Measurements from ENCODE around the gene DPYSL5. TPM values are rescaled to one million over a fixed set of nuclear protein-coding genes. Genes with fewer than 3 reads are reported as not detected.

The DPYSL5 gene
- total RNA-seq = not detected in 2 replicates

GRCh38 chr2:26847655-26848335 lies at the start of gene DPYSL5:
DPYSL5 (plus strand) TSS chr2:26848132; CDS start chr2:26898500, 50,368 bp downstream.

GRCh38 chr2:26970244-26970927 lies 122.5 kb downstream of the DPYSL5 start, which contains the start of gene MAPRE3:
MAPRE3 (plus strand) TSS chr2:26970637; CDS start chr2:27022219, 51,582 bp downstream.

Other genes with a start within 250 kb of the DPYSL5 start
- gene CIB4, start 206.8 kb upstream of the DPYSL5 start, total RNA-seq = not detected in 2 replicates
- not detected in 2 replicates for gene KCNK3, start 155.4 kb upstream of the DPYSL5 start, total RNA-seq
- 29.1 and 67.6 TPM in 2 replicates for gene SLC35F6, start 83.8 kb upstream of the DPYSL5 start, total RNA-seq
- 1.6 and 2.7 TPM in 2 replicates for gene CENPA, start 62.1 kb upstream of the DPYSL5 start, total RNA-seq
- 1.3 and 2.0 TPM in 2 replicates for gene MAPRE3, start 122.5 kb downstream of the DPYSL5 start, total RNA-seq
- gene TMEM214, start 184.8 kb downstream of the DPYSL5 start, total RNA-seq = 68.0 and 78.1 TPM in 2 replicates
- gene AGBL5, start 203.5 kb downstream of the DPYSL5 start, total RNA-seq = 39.6 and 41.2 TPM in 2 replicates
- 217 and 424 TPM in 2 replicates for gene OST4, start 223.5 kb downstream of the DPYSL5 start, total RNA-seq
- gene EMILIN1, start 230.5 kb downstream of the DPYSL5 start, total RNA-seq = 5.2 and 24.7 TPM in 2 replicates
- under 0.01 TPM in 1 of 2 replicates, not detected in the other for gene KHK, start 238.6 kb downstream of the DPYSL5 start, total RNA-seq